Upper lobe of right lung (tissue), 1 donor: Measurements from ENCODE around the gene GSN. TPM values are rescaled to one million over a fixed set of nuclear protein-coding genes. Genes with fewer than 3 reads are reported as not detected.

ENCODE experiments used
- ATAC-seq: fragments of 200-7000 bp; cut with Tn5 transposase; one replicate; pipeline ENCODE4 v1.9.1; 2020; ENCODE audit warnings: mild to moderate bottlenecking, moderate library complexity
- DNase-seq: peaks from one replicate; pipeline ENCODE4 v3.0.0-alpha.2; 2020
- H3K27ac ChIP-seq: fragments of 200-600 bp; one replicate; pipeline ENCODE4 v1.8.0; 2022
- H3K27me3 ChIP-seq: fragments of 200-600 bp; one replicate; pipeline ENCODE4 v1.8.0; 2022; ENCODE audit warnings: mild to moderate bottlenecking
- H3K36me3 ChIP-seq: fragments of 200-600 bp; one replicate; pipeline ENCODE4 v1.8.0; 2022
- H3K4me1 ChIP-seq: fragments of 200-600 bp; one replicate; pipeline ENCODE4 v1.8.0; 2022
- H3K4me3 ChIP-seq: fragments of 200-600 bp; one replicate; pipeline ENCODE4 v1.8.0; 2022; ENCODE audit warnings: mild to moderate bottlenecking
- H3K9me3 ChIP-seq: fragments of 200-600 bp; one replicate; pipeline ENCODE4 v1.8.0; 2022
- CTCF ChIP-seq: fragments of 200-600 bp; IDR thresholded peaks from one replicate; pipeline ENCODE4 v1.8.0; 2022; ENCODE audit warnings: antibody characterized with exemption
- intact Hi-C: fragments of 100-400 bp; cut with DNase I; formaldehyde crosslinking; loops from one replicate; pipeline ENCODE4 v1.11.0; 2022
- total RNA-seq: library from RNA; stranded (reverse); fragmentation: NEBNext Ultra II Directional; extraction: Animal tissue kit (Norgen Biotek cat#: 25700); gene quantifications from one replicate; pipeline ENCODE4 v1.2.1, GENCODE V29; 2021
- donor health status: DM: no; HTN: yes; CAD: no; lungs with severe emphysema.

Gene GSN
- total RNA-seq, 1 donor from 2014 or later = 464 TPM

GRCh38 chr9:121275781-121276658 is 8.1 kb downstream of the GSN start:
- intact Hi-C loops = no loop called here
- H3K4me3 ChIP-seq = no peak overlapping the region
- peaks cover 58% of the 10 kb centered on the region for H3K4me1 ChIP-seq
- no peak overlapping the region for H3K27ac ChIP-seq
- no peak for TF ChIP-seq CTCF
- no peaks in the 10 kb centered on the region for H3K9me3 ChIP-seq
- no peaks in the 10 kb centered on the region for H3K27me3 ChIP-seq
- H3K36me3 ChIP-seq = peaks cover under 1% of the 10 kb centered on the region
- ATAC-seq (no peak), DNase-seq (no peak)

GRCh38 chr9:121277026-121277425 is 9.1 kb downstream of the GSN start:
- ATAC-seq (no peak), DNase-seq (no peak)
- H3K4me1 ChIP-seq = peaks cover 58% of the 10 kb centered on the region
- no peaks in the 10 kb centered on the region for H3K9me3 ChIP-seq
- H3K27ac ChIP-seq = peak overlapping the region; percentile 71
- peaks cover 6% of the 10 kb centered on the region for H3K36me3 ChIP-seq
- no peak for TF ChIP-seq CTCF
- no peaks in the 10 kb centered on the region for H3K27me3 ChIP-seq
- intact Hi-C loops = no loop called here
- H3K4me3 ChIP-seq = no peak overlapping the region

GRCh38 chr9:121277518-121278295 is 9.7 kb downstream of the GSN start:
- DNase-seq = no peak

GRCh38 chr9:121278477-121279261 is 10.7 kb downstream of the GSN start:
- Histone ChIP-seq H3K9me3 (no peaks in the 10 kb centered on the region), H3K4me3 (no peak overlapping the region), H3K36me3 (peaks cover 6% of the 10 kb centered on the region), H3K4me1 (peaks cover 70% of the 10 kb centered on the region), H3K27me3 (no peaks in the 10 kb centered on the region), H3K27ac (peak overlapping the region; percentile 71)
- ATAC-seq (peak; percentile 56), DNase-seq (peak; percentile 42)
- TF ChIP-seq CTCF = peak; percentile 80
- intact Hi-C loops = no loop called here

More at GRCh38 chr9:121277518-121278295, 9.7 kb downstream of the GSN start:
- H3K36me3 ChIP-seq = peaks cover 6% of the 10 kb centered on the region
- intact Hi-C loops = no loop called here
- H3K27ac ChIP-seq = peak overlapping the region; percentile 71
- no peak for TF ChIP-seq CTCF
- H3K27me3 ChIP-seq = no peaks in the 10 kb centered on the region
- no peak overlapping the region for H3K4me3 ChIP-seq
- H3K9me3 ChIP-seq = no peaks in the 10 kb centered on the region
- no peak for ATAC-seq
- peaks cover 61% of the 10 kb centered on the region for H3K4me1 ChIP-seq

- intact Hi-C loops = no loop called here
- Histone ChIP-seq H3K4me1 (peaks cover 82% of the 10 kb centered on the region), H3K27me3 (no peaks in the 10 kb centered on the region), H3K9me3 (no peaks in the 10 kb centered on the region), H3K36me3 (peaks cover 6% of the 10 kb centered on the region), H3K4me3 (no peak overlapping the region), H3K27ac (peak overlapping the region; percentile 94)
- no peak for ATAC-seq
- peak; percentile 54 for DNase-seq
- TF ChIP-seq CTCF = no peak
These were observed 11.9 kb downstream of the GSN start for GRCh38 chr9:121279776-121280388.
